GM12878 (cell line): ENCODE results near the gene OGFOD3. TPM values are rescaled to one million over a fixed set of nuclear protein-coding genes. Genes with fewer than 3 reads are reported as not detected.
A peak's percentile ranks its signal among the peaks of the same experiment; 100 is the strongest.

ENCODE experiments used
- ATAC-seq: fragments of 200-7000 bp; cut with Tn5 transposase; 3 replicates; pipeline ENCODE4 v1.9.1; 2020; ENCODE audit warnings: mild to moderate bottlenecking, moderate library complexity
- BruUV-seq: library from RNA; stranded (reverse); fragments of 400-500 nt; replicated peaks from 2 replicates; lab custom pipeline; 2021; lab: Mats Ljungman, UMichigan
- CTCF ChIA-PET: fragments of 300-600 bp; sonication (Branson Sonifier 250); formaldehyde crosslinking; extraction: SDS; loops from one replicate; lab custom pipeline; 2021; ENCODE audit warnings: inconsistent platforms; lab: Yijun Ruan, JAX
- POLR2A ChIA-PET: fragments of 350-600 bp; formaldehyde crosslinking; extraction: SDS; loops from one replicate; lab custom pipeline; 2021; ENCODE audit warnings: inconsistent platforms; lab: Charles Lee
- RAD21 ChIA-PET: fragments of 300-600 bp; sonication (Branson Sonifier 250); formaldehyde crosslinking; loops from one replicate; lab custom pipeline; 2023; ENCODE audit warnings: antibody characterized with exemption; ENCODE audit not compliant: unreplicated experiment; lab: Charles Lee
- SMC1A ChIA-PET: fragments of 300-600 bp; sonication (Branson Sonifier 250); formaldehyde crosslinking; loops from one replicate; lab custom pipeline; 2023; ENCODE audit not compliant: unreplicated experiment, uncharacterized antibody; lab: Charles Lee
- DNase-seq: peaks from one replicate; pipeline ENCODE4 v3.0.0-alpha.2; 2011; ENCODE audit warnings: low read depth, low spot score
- FAIRE-seq: peaks from 3 replicates; lab custom pipeline; 2011; peaks lifted over from hg19 to GRCh38; lab: Jason Lieb, UNC
- H2AFZ ChIP-seq: 2 replicates; pipeline ENCODE4 v1.6.0; 2011; ENCODE audit warnings: low read depth, low read length, control low read depth; ENCODE audit not compliant: control insufficient read depth
- H3K27ac ChIP-seq: 2 replicates; pipeline ENCODE4 v1.5.1; 2011; ENCODE audit warnings: control low read depth; ENCODE audit not compliant: control insufficient read depth, insufficient read depth
- H3K27me3 ChIP-seq, 2 experiments: replicated peaks in 1 of 2; 2 replicates each; pipeline versions ENCODE4 v1.6.0 to v1.6.1; 2011; ENCODE audit warnings: low read length in 1 of 2; ENCODE audit not compliant: control insufficient read depth in 2 of 2, insufficient read depth in 2 of 2
- H3K36me3 ChIP-seq, 2 experiments: 2 replicates each; pipeline ENCODE4 v1.5.1; 2011; ENCODE audit warnings: low read length in 1 of 2; ENCODE audit not compliant: control insufficient read depth in 2 of 2, insufficient read depth in 2 of 2
- H3K4me1 ChIP-seq: 2 replicates; pipeline ENCODE4 v1.6.1; 2011; ENCODE audit warnings: mild to moderate bottlenecking, low read length, moderate library complexity, mixed read lengths; ENCODE audit not compliant: control insufficient read depth, insufficient read depth
- H3K4me2 ChIP-seq: 2 replicates; pipeline ENCODE4 v1.6.0; 2011; ENCODE audit warnings: control low read depth; ENCODE audit not compliant: control insufficient read depth, insufficient read depth
- H3K4me3 ChIP-seq: fragments of 200-600 bp; sonication (generic); 2 replicates; pipeline ENCODE4 v1.5.1; 2016
- H3K79me2 ChIP-seq: 2 replicates; pipeline ENCODE4 v1.6.0; 2011; ENCODE audit warnings: low read length; ENCODE audit not compliant: control insufficient read depth, insufficient read depth
- H3K9ac ChIP-seq: 2 replicates; pipeline ENCODE4 v1.8.0; 2011; ENCODE audit warnings: low read length, control low read depth, mixed read lengths; ENCODE audit not compliant: control insufficient read depth, insufficient read depth
- H3K9me3 ChIP-seq: replicated peaks from 3 replicates; pipeline ENCODE4 v1.5.1; 2011; ENCODE audit warnings: mild to moderate bottlenecking, low read length; ENCODE audit not compliant: control insufficient read depth, insufficient read depth
- H4K20me1 ChIP-seq: 2 replicates; pipeline ENCODE4 v1.6.0; 2011; ENCODE audit not compliant: control insufficient read depth, insufficient read depth
- CREB1 ChIP-seq: IDR thresholded peaks from 2 replicates; pipeline ENCODE4 v1.6.1; 2012; ENCODE audit warnings: low read depth, mild to moderate bottlenecking, inconsistent platforms
- EED ChIP-seq: sonication (generic); IDR thresholded peaks from 2 replicates; pipeline ENCODE4 v1.6.1; 2016; ENCODE audit warnings: antibody characterized with exemption, low read depth
- KAT2A ChIP-seq: conservative IDR thresholded peaks from 2 replicates; pipeline ENCODE4 v1.6.1; 2011; ENCODE audit warnings: low read depth, low read length; ENCODE audit not compliant: control insufficient read depth
- POLR2A ChIP-seq: IDR thresholded peaks from 2 replicates; pipeline ENCODE4 v1.6.1; 2011; ENCODE audit warnings: low read depth, mild to moderate bottlenecking, low read length
- RAD21 ChIP-seq: IDR thresholded peaks from 2 replicates; pipeline ENCODE4 v1.6.1; 2011; ENCODE audit warnings: mild to moderate bottlenecking, low read depth, low read length, moderate library complexity; ENCODE audit not compliant: insufficient read depth
- RUNX3 ChIP-seq: IDR thresholded peaks from 2 replicates; pipeline ENCODE4 v1.6.1; 2012; ENCODE audit warnings: low read length, inconsistent platforms
- SIN3A ChIP-seq: IDR thresholded peaks from 2 replicates; pipeline ENCODE4 v1.6.1; 2012; ENCODE audit warnings: low read depth, low read length, improper control_type of control experiment
- SKIL ChIP-seq: fragments of 450-650 bp; IDR thresholded peaks from 2 replicates; pipeline ENCODE4 v1.6.1; 2017; ENCODE audit warnings: mild to moderate bottlenecking, low read depth, inconsistent platforms; ENCODE audit not compliant: poor library complexity, severe bottlenecking
- SMC3 ChIP-seq: IDR thresholded peaks from 2 replicates; pipeline ENCODE4 v1.6.1; 2011; ENCODE audit warnings: low read length, improper control_type of control experiment, borderline replicate concordance
- TBL1XR1 ChIP-seq: IDR thresholded peaks from 2 replicates; pipeline ENCODE4 v1.6.1; 2012; ENCODE audit warnings: low read depth, low read length, improper control_type of control experiment
- TCF12 ChIP-seq: IDR thresholded peaks from 2 replicates; pipeline ENCODE4 v1.6.1; 2011; ENCODE audit warnings: low read depth, mild to moderate bottlenecking, low read length
- ZBTB33 ChIP-seq: fragments of 450-650 bp; IDR thresholded peaks from 2 replicates; pipeline ENCODE4 v1.6.1; 2017; ENCODE audit warnings: mild to moderate bottlenecking
- ZNF622 ChIP-seq: fragments of 450-650 bp; IDR thresholded peaks from 2 replicates; pipeline ENCODE4 v1.6.1; 2017; ENCODE audit warnings: mild to moderate bottlenecking, inconsistent platforms
- WGBS: methylation state at CpG from one replicate; pipeline ENCODE4 v1.1.6; 2016; ENCODE audit warnings: low lambda C conversion rate; ENCODE audit not compliant: insufficient replicate concordance, insufficient coverage; ENCODE audit errors: missing lambda C conversion rate; 5-methylcytosine and 5-hydroxymethylcytosine counted together
- in situ Hi-C: fragments of 300-500 bp; cut with MboI; formaldehyde crosslinking; loops from 9 replicates; pipeline ENCODE4 v1.14.3; 2018; ENCODE audit warnings: mixed read lengths
- intact Hi-C: fragments of 100-400 bp; cut with micrococcal nuclease; formaldehyde crosslinking; loops from one replicate; pipeline ENCODE4 v1.14.2; 2022; ENCODE audit not compliant: unreplicated experiment
- polyA plus RNA-seq, 11 experiments: library from polyadenylated mRNA; depleted of rRNA in 4 of 11; unstranded in 6 of 11; stranded (reverse) in 5 of 11; fragments of >200 nt; fragmentation: Nextera tagmentation in 4 of 11; fragmentation: Illumina TruSeq in 1 of 11; extraction: Ambion mirVana in 4 of 11; extraction: Trizol in 1 of 11; gene quantifications; 1 replicate in 1 of 11; 2 replicates in 10 of 11; pipeline versions ENCODE4 v1.2.1 to v1.2.3, GENCODE V29; 2011 to 2016; ENCODE audit warnings: inconsistent platforms in 2 of 11, missing spikeins in 2 of 11, low read depth in 1 of 11
- total RNA-seq, 4 experiments: library from RNA; depleted of rRNA in 3 of 4; stranded (reverse); fragments of >200 nt in 3 of 4; fragmentation: Illumina TruSeq in 1 of 4; extraction: Trizol in 1 of 4; gene quantifications; 2 replicates each; pipeline versions ENCODE4 v1.2.1 to v1.2.3, GENCODE V29; 2013 to 2021
- TF ChIP-seq, protein P1 (sequence below): IDR thresholded peaks from 2 replicates; pipeline ENCODE4 v1.6.1; 2012; ENCODE audit warnings: low read depth, low read length, improper control_type of control experiment
- TF ChIP-seq, protein P2 (sequence below): fragments of 450-650 bp; IDR thresholded peaks from 2 replicates; pipeline ENCODE4 v1.6.1; 2016; ENCODE audit warnings: mild to moderate bottlenecking, moderate library complexity, borderline replicate concordance

The OGFOD3 gene
- total and polyA plus RNA-seq, 10 of the 15 experiments (the other 5 are each of a cell fraction or from before 2014, with no cell fraction given), result 0.48 to 28.4 (median 18.3) TPM

DNA sequence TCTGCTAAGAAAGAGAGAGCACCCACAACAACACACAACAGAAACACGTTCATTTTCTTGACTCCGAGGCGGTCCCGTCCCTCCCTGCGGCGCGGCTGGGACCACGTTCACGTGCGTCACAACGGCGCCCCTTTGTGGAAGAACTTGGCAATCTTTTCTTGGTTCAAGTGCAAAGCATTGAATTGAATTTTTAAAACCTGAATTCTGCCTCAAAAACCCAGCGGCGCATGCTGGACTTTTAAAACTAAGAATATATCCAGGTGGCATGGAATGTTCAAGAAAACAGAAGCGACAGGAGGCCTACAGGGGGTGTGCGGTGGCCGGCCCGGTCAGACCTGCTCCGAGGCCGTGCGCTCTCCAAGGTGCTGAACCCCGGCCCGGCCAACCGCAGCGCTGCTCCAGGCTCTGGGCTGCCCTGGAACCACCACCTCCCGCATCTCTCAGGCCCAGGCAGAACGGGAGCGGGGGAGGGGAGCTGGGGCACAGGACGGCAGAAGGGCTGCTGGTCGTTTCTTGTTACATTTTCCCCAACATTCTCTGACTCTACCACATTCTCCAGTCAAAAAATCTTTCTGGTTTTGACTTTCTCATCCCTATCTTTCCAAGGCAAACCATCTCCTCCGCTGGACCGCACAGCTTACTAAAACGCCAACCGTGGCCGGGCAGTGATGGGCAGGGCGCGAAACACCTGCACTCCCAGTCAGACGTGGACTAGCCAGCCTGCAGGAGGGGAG is 3.7 kb downstream of the OGFOD3 start:
- H3K79me2 ChIP-seq, result peaks cover 2% of the 10 kb centered on the region; the same call in 1 of the 2 replicates
- in situ Hi-C loops, result no loop called here
- no peak overlapping the region for H3K4me2 ChIP-seq
- CTCF ChIA-PET, result interaction anchor here (0.7 to 4.1 kb wide), 7 partner anchors 48 to 385 kb away, joined by 3 to 22 read pairs (median 3); no protein-coding TSS in a partner anchor
- no peaks in the 10 kb centered on the region for H3K9me3 ChIP-seq
- ATAC-seq (peak; percentile 68), DNase-seq (no peak), FAIRE-seq (peak; percentile 76)
- H4K20me1 ChIP-seq, result peaks cover 5% of the 10 kb centered on the region
- H3K36me3 ChIP-seq, result no peaks in the 10 kb centered on the region; a peak in 1 of 4 replicates
- H3K9ac ChIP-seq, result no peak overlapping the region
- intact Hi-C loops, result loop anchor here (1.0 to 5.0 kb wide), 2 partner anchors 63 to 182 kb away; no protein-coding TSS in a partner anchor
- no peak overlapping the region for H2AFZ ChIP-seq
- POLR2A ChIA-PET, result no interaction called here
- H3K4me1 ChIP-seq, result 0 out of 2 replicates have a peak, but pooled peaks cover 5% of the 10 kb centered on the region
- WGBS, result 47% methylated on average over 38 of the region's 38 CpGs
- H3K27ac ChIP-seq, result no peak overlapping the region
- RAD21 ChIA-PET, result interaction anchor here (1.3 kb wide), 1 partner anchor 58 kb away, joined by 3 read pairs; no protein-coding TSS in a partner anchor
- no peak overlapping the region for H3K4me3 ChIP-seq
- BruUV-seq, result no TSS peak
- no peaks in the 10 kb centered on the region for H3K27me3 ChIP-seq
- SMC1A ChIA-PET, result interaction anchor here (0.6 to 2.0 kb wide), 3 partner anchors 62 to 65 kb away, joined by 3 to 8 read pairs (median 3); no protein-coding TSS in a partner anchor
- TF ChIP-seq, protein P1, sequence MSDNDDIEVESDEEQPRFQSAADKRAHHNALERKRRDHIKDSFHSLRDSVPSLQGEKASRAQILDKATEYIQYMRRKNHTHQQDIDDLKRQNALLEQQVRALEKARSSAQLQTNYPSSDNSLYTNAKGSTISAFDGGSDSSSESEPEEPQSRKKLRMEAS, result 0 out of 2 replicates have a peak, but pooled peaks have one; percentile 19
- TF ChIP-seq SMC3 (peak; percentile 87), SKIL (no peak), RUNX3 (peak; percentile 65), TBL1XR1 (no peak), EED (no peak), RAD21 (peak; percentile 80), CREB1 (no peak), ZNF622 (no peak), TCF12 (no peak), KAT2A (no peak), POLR2A (no peak), ZBTB33 (no peak), SIN3A (peak; percentile 70; the same call in 1 of the 2 replicates)
- TF ChIP-seq, protein P2, sequence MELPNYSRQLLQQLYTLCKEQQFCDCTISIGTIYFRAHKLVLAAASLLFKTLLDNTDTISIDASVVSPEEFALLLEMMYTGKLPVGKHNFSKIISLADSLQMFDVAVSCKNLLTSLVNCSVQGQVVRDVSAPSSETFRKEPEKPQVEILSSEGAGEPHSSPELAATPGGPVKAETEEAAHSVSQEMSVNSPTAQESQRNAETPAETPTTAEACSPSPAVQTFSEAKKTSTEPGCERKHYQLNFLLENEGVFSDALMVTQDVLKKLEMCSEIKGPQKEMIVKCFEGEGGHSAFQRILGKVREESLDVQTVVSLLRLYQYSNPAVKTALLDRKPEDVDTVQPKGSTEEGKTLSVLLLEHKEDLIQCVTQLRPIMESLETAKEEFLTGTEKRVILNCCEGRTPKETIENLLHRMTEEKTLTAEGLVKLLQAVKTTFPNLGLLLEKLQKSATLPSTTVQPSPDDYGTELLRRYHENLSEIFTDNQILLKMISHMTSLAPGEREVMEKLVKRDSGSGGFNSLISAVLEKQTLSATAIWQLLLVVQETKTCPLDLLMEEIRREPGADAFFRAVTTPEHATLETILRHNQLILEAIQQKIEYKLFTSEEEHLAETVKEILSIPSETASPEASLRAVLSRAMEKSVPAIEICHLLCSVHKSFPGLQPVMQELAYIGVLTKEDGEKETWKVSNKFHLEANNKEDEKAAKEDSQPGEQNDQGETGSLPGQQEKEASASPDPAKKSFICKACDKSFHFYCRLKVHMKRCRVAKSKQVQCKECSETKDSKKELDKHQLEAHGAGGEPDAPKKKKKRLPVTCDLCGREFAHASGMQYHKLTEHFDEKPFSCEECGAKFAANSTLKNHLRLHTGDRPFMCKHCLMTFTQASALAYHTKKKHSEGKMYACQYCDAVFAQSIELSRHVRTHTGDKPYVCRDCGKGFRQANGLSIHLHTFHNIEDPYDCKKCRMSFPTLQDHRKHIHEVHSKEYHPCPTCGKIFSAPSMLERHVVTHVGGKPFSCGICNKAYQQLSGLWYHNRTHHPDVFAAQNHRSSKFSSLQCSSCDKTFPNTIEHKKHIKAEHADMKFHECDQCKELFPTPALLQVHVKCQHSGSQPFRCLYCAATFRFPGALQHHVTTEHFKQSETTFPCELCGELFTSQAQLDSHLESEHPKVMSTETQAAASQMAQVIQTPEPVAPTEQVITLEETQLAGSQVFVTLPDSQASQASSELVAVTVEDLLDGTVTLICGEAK, result peak; percentile 28; the same call in 1 of the 2 replicates
